Nucleus accumbens (tissue), 56 donors: ENCODE data around the gene ARHGEF39.

Source experiments
- DNase-seq, 56 donors: peaks; one replicate each; lab custom pipeline; 2025; lab: John Stamatoyannopoulos, UW

Gene ARHGEF39

DNA sequence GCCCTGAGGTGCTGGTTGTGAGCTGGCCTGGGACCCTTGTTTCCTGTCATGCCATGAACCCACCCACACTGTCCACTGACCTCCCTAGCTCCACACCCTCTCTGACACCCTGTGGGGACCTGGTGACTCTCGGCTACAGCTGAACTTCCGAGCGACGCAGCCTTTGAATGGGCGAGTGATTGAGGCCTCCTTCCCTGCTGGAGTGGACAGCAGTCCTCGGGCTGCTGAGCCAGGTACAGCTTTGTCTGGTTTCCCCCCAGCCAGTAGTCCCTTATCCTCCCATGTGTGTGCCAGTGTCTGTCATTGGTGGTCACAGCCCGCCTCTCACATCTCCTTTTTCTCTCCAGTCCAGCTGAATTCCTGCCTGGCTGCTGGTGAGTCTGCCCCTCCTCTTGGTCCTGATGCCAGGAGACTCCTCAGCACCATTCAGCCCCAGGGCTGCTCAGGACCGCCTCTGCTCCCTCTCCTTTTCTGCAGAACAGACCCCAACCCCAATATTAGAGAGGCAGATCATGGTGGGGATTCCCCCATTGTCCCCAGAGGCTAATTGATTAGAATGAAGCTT is 14.9 kb upstream of the ARHGEF39 start:
- no peak for DNase-seq

GRCh38 chr9:35679091-35679490 is 14.1 kb upstream of the ARHGEF39 start:
- no peak for DNase-seq

DNA sequence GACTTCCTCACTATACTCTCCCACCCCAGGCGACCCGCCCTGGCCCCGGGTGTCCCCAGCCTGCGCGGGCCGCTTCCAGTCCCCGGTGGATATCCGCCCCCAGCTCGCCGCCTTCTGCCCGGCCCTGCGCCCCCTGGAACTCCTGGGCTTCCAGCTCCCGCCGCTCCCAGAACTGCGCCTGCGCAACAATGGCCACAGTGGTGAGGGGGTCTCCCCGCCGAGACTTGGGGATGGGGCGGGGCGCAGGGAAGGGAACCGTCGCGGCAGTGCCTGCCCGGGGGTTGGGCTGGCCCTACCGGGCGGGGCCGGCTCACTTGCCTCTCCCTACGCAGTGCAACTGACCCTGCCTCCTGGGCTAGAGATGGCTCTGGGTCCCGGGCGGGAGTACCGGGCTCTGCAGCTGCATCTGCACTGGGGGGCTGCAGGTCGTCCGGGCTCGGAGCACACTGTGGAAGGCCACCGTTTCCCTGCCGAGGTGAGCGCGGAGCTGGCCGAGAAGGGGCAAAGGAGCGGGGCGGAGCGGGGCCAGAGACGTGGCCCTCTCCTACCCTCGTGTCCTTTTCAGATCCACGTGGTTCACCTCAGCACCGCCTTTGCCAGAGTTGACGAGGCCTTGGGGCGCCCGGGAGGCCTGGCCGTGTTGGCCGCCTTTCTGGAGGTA is 10.9 kb upstream of the ARHGEF39 start:
- peak in 9 of 56 donors; percentile 7 to 56 (median 19) for DNase-seq

- DNase-seq = no peak
These were observed 10.2 kb upstream of the ARHGEF39 start for GRCh38 chr9:35675204-35675603.

DNA sequence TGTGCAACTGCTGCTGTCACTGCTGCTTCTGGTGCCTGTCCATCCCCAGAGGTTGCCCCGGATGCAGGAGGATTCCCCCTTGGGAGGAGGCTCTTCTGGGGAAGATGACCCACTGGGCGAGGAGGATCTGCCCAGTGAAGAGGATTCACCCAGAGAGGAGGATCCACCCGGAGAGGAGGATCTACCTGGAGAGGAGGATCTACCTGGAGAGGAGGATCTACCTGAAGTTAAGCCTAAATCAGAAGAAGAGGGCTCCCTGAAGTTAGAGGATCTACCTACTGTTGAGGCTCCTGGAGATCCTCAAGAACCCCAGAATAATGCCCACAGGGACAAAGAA is 9.0 kb upstream of the ARHGEF39 start:
- DNase-seq = no peak

- peak in 9 of 56 donors; percentile 10 to 38 (median 26) for DNase-seq
These were observed 8.4 kb upstream of the ARHGEF39 start, which contains the start of gene CA9 for GRCh38 chr9:35673132-35674024. Gene CA9 (plus strand): TSS chr9:35673928. CDS start chr9:35673960, 32 bp downstream.

- no peak for DNase-seq
These were observed 4.5 kb upstream of the ARHGEF39 start for GRCh38 chr9:35669331-35670145.

DNA sequence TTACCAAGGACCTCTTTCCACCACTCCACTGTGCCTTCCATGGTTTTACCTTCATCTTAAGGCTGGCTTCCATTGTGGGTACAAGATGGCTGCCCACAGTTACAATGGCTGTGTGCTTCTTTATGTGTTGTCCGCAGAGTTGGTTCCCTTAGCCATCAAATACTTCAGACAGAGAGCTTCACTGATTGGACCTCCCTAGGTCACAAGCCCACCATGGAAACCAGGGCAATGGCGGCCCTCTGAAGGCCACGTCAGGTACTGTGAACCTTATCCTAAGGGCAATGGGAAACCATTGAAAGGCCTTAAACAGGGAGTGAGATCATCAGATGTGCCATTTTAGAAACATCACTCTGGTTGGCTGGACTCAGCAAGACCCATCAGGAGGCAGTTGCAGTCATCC is 2.9 kb upstream of the ARHGEF39 start:
- DNase-seq = no peak

DNA sequence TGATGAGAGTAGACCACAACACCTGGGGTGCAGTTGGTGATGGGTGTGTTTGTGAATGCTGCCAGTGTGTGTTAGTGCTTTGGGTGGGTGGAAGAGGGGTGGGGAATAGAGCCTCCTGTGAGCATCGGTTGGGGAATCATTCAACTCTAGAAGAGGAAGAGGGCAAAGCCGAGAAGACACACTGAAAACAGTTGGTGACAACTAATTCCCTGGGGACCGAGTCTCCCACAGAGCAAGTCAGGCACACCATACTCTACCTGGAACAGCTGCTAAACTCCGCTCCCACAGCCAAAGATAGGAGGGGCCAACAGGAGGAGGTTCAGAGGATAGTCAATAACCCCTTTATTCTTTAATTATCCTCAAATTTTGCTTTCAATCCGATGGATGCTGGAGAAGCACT is 1.6 kb upstream of the ARHGEF39 start:
- no peak for DNase-seq

DNA sequence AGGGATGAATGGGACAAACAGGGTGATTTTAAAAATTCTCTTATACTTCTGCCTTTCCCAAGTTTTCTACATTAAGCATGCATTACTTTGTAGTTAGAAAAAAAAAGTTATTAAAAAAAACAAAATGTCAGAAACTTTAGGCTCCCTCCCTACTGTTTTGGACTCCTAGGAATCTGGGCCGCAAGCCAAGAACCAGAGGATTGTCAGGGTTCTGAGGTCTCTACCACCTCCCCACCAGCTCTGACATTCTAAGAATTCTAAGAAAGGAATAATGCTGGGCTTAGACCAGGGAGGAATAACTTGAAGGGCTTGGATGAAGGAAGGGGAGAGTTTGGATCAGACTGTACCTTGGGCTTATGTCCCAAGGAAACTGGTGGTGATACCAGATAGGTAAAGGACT is 1.1 kb upstream of the ARHGEF39 start:
- no peak for DNase-seq

DNA sequence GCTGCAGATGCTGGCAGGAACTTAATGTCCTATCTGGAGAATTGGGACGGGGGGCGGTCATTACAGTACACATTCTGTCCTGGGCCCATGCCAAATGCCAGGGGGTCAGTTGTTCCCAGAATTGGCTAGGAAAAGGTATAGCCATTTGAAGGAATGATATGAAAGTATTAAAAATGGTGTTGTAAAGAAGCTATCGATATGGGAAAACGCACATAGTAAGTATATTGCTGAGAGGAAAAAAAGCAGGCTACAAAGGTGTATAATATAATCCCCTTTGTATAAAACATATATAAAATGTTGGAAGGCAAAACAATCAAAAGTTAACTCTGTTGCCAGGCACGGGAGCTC is 450 bp upstream of the ARHGEF39 start:
- DNase-seq = no peak

DNA sequence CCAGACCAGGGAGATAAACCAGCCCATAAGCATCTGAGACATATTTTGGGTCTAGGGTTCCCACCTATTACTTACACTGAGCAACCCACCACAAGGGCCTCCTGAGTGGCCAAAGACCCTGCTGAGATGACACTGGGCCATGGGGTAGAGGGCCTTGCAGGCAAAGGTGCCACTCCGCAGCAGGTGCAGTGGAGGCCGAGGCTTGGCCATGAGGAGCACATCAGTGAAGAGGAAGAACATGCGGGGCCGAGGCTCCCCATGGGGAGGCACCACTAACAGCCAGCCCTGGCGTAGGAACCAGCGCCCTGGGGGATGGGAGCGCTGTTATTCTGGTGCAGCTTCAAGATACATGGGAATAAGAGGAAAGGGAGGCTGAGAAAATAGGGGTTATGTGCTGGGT is 2.6 kb downstream of the ARHGEF39 start:
- DNase-seq = no peak

- no peak for DNase-seq
These were observed 3.1 kb downstream of the ARHGEF39 start for GRCh38 chr9:35661756-35662350.

- DNase-seq = peak in 6 of 56 donors; percentile 4 to 26 (median 12)
These were observed 4.0 kb downstream of the ARHGEF39 start for GRCh38 chr9:35660966-35661415.

GRCh38 chr9:35659340-35659739 is 5.7 kb downstream of the ARHGEF39 start:
- no peak for DNase-seq

GRCh38 chr9:35658968-35659220 is 6.1 kb downstream of the ARHGEF39 start:
- peak in 7 of 56 donors; percentile 10 to 39 (median 22) for DNase-seq

- peak in 54 of 56 donors; percentile 32 to 91 (median 78) for DNase-seq
These were observed 6.6 kb downstream of the ARHGEF39 start, which contains the start of gene CCDC107 for GRCh38 chr9:35658137-35658967. Gene CCDC107 (plus strand): TSS chr9:35658292. CDS start chr9:35658380, 88 bp downstream.

DNA sequence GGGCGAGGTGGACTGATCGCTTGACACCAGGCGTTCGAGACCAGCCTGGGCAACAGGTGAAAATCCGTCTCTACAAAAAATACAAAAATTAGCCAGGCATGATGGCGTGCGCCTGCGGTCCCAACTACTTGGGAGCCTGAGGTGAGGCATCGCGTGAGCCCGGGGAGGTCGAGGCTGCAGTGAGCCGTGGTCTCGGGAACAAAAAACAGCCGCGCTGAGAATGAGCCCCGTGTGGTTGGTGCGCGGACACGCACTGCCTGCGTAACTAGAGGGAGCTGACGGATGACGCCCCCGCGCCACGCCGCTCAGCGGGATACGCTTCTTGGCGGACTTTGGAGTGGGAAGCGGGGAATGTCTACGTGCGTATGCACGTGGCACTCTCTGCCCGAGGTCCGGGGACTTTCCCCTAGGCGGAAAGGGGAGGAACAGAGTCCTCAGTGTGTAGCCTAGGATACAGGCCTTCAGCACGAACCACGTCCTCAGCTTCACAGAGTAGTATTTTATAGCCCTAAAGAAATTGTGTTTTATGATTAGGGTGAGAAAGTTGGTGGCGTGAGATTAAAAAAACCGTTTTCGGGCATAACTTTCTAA is 7.4 kb downstream of the ARHGEF39 start, which contains the start of gene RMRP:
Gene RMRP (minus strand): TSS at position 474 of the 591 bp plus-strand sequence.
- DNase-seq = peak; percentile 62 to 100 (median 94)
